Astrocyte of the cerebellum (primary cell): ENCODE results near the gene ABTB1.

Experiments used
- DNase-seq: peaks from one replicate; pipeline ENCODE4 v3.0.0-alpha.2; 2011; ENCODE audit warnings: low read depth
- H3K4me3 ChIP-seq: 2 replicates; pipeline ENCODE4 v1.5.1; 2011; ENCODE audit warnings: mild to moderate bottlenecking, low read depth, low read length, moderate library complexity
- in situ Hi-C: cut with HindIII; loops from 2 replicates; pipeline ENCODE4 v1.10.0; 2017; ENCODE audit warnings: low sequenced_read_pairs
- TF ChIP-seq, protein P1 (sequence below): IDR thresholded peaks from 2 replicates; pipeline ENCODE4 v1.5.1; 2012; ENCODE audit warnings: low read length, low read depth, moderate library complexity, mild to moderate bottlenecking; ENCODE audit errors: missing control alignments

ABTB1 gene

DNA sequence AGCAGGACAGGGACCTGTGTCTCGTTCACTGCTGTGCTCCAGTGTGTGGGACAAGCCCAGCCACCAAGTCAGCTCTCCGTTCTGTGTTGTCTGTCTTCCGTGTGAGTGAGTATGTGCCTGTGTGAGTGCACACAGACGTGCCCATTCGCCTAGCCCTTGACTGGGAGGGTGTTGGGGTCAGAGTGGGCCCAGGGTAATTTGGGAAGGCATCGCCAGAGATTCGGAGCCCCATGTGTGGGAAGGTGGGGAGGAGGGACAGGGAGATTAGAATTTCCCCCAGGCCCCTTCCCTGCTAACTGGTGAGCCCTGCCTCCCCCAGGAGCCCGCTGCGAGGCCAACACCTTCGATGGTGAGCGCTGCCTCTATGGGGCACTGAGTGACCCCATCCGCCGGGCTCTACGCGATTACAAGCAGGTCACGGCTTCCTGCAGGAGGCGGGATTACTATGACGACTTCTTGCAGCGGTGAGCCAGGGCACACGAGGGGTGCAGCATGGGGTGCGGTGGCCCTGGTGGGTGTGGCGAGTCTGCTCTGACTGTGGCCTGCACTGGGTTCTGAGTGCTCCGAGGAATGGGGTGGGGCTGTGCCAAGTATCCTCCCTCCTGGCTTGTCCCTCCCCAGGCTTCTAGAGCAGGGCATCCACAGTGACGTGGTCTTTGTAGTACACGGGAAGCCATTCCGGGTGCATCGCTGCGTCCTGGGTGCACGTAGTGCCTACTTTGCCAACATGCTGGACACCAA lies 3.1 kb downstream of the ABTB1 start:
- in situ Hi-C loops: no loop called here
- no peak overlapping the region for H3K4me3 ChIP-seq
- no peak for DNase-seq
- TF ChIP-seq, protein P1, sequence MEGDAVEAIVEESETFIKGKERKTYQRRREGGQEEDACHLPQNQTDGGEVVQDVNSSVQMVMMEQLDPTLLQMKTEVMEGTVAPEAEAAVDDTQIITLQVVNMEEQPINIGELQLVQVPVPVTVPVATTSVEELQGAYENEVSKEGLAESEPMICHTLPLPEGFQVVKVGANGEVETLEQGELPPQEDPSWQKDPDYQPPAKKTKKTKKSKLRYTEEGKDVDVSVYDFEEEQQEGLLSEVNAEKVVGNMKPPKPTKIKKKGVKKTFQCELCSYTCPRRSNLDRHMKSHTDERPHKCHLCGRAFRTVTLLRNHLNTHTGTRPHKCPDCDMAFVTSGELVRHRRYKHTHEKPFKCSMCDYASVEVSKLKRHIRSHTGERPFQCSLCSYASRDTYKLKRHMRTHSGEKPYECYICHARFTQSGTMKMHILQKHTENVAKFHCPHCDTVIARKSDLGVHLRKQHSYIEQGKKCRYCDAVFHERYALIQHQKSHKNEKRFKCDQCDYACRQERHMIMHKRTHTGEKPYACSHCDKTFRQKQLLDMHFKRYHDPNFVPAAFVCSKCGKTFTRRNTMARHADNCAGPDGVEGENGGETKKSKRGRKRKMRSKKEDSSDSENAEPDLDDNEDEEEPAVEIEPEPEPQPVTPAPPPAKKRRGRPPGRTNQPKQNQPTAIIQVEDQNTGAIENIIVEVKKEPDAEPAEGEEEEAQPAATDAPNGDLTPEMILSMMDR: no peak

DNA sequence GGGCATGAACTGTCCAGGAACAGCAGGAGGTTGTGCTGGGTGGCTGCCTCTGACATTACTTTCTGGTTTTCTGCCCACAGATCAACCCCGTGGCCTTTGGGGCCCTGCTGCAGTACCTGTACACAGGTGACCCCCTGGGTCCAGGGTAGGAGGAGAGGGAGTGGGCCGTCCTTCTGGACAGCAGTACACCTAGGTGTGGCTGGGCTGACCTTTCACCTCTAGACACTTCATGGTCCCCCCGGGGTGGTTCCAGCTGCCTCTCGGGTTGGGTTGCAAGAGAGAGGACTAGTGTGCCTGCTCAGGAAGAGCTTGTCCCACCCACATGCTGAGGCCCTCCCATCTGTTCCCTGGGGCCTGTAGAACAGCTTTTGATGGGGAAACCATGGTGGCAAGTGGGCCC lies 3.7 kb downstream of the ABTB1 start:
- TF ChIP-seq, protein P1: no peak
- in situ Hi-C loops: no loop called here
- DNase-seq: no peak
- H3K4me3 ChIP-seq: no peak overlapping the region

DNA sequence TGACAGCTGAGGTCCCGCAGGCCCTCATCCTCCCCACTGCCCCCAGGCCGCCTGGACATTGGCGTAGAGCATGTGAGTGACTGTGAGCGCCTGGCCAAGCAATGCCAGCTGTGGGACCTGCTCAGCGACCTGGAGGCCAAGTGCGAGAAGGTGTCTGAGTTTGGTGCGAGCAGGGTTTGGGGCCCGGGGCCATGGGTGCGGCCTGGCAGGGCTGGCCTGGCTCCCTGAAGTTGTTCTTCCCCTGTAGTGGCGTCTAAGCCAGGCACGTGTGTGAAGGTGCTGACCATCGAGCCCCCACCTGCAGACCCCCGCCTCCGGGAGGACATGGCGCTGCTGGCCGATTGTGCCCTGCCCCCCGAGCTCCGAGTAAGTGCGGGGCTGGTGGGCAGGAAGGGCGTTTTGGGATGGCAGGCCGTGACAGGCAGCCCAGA lies 4.2 kb downstream of the ABTB1 start:
- H3K4me3 ChIP-seq: no peak overlapping the region
- no peak for DNase-seq
- in situ Hi-C loops: no loop called here

GRCh38 chr3:127677541-127678314 lies 5.0 kb downstream of the ABTB1 start:
- H3K4me3 ChIP-seq: no peak overlapping the region
- DNase-seq: no peak
- TF ChIP-seq, protein P1: no peak
- in situ Hi-C loops: no loop called here

More for the DNA sequence above, 4.2 kb downstream of the ABTB1 start:
- TF ChIP-seq, protein P1: no peak

GRCh38 chr3:127678315-127678599 lies 5.5 kb downstream of the ABTB1 start:
- no peak overlapping the region for H3K4me3 ChIP-seq
- TF ChIP-seq, protein P1: no peak
- DNase-seq: no peak
- in situ Hi-C loops: no loop called here

- TF ChIP-seq, protein P1: no peak
- no peak for DNase-seq
Measured at GRCh38 chr3:127678611-127679533, 6.1 kb downstream of the ABTB1 start.

More at GRCh38 chr3:127678611-127679533, 6.1 kb downstream of the ABTB1 start:
- no peak overlapping the region for H3K4me3 ChIP-seq
- in situ Hi-C loops: no loop called here
